T-cell (primary cell): ENCODE results near the gene BCL11B. TPM values are rescaled to one million over a fixed set of nuclear protein-coding genes. Genes with fewer than 3 reads are reported as not detected.

Experiments
- ATAC-seq, 4 experiments: fragments of 200-7000 bp in 3 of 4; fragments of 150-1000 bp in 1 of 4; cut with Tn5 transposase; replicated peaks in 1 of 4; 1 replicate in 3 of 4; 2 replicates in 1 of 4; pipeline ENCODE4 v1.10.0; 2021; ENCODE audit warnings: moderate library complexity in 3 of 4, mild to moderate bottlenecking in 2 of 4, moderate number of reproducible peaks in 1 of 4
- CTCF ChIA-PET, 2 donors: fragments of 300-600 bp; sonication (Branson Sonifier 250); formaldehyde crosslinking; loops; one replicate each; lab custom pipeline; 2022; ENCODE audit warnings: antibody characterized with exemption in 2 of 2; lab: Charles Lee
- POLR2A ChIA-PET, 2 donors: fragments of 300-600 bp; sonication (Branson Sonifier 250); formaldehyde crosslinking; loops; one replicate each; lab custom pipeline; 2022; ENCODE audit warnings: antibody characterized with exemption in 2 of 2; lab: Charles Lee
- DNase-seq, 35 experiments: peaks; one replicate each; pipeline versions ENCODE4 v3.0.0 to v3.0.0-alpha.2; 2013 to 2023
- H3K27ac ChIP-seq: one replicate; pipeline ENCODE4 v1.5.1; 2013; ENCODE audit warnings: low read length
- H3K27me3 ChIP-seq, 2 experiments: replicated peaks in 1 of 2; 1 replicate in 1 of 2; 2 replicates in 1 of 2; pipeline versions ENCODE4 v1.6.1 to v1.7.0; 2013; ENCODE audit warnings: low read length in 1 of 2, mixed read lengths in 1 of 2; ENCODE audit not compliant: control insufficient read depth in 2 of 2, insufficient read depth in 2 of 2; ENCODE audit errors: extremely low read depth in 1 of 2
- H3K36me3 ChIP-seq, 2 donors: 1 replicate in 1 of 2; 2 replicates in 1 of 2; pipeline versions ENCODE4 v1.6.1 to v1.7.0; 2013; ENCODE audit warnings: low read length in 1 of 2; ENCODE audit not compliant: control insufficient read depth in 2 of 2, insufficient read depth in 1 of 2; ENCODE audit errors: extremely low read depth in 1 of 2
- H3K4me1 ChIP-seq, 2 experiments: 1 replicate in 1 of 2; 2 replicates in 1 of 2; pipeline versions ENCODE4 v1.6.1 to v1.7.0; 2013; ENCODE audit warnings: low read length in 2 of 2, mixed read lengths in 1 of 2; ENCODE audit not compliant: insufficient read depth in 2 of 2, control insufficient read depth in 1 of 2; ENCODE audit errors: extremely low read depth in 1 of 2
- H3K4me3 ChIP-seq, 2 donors: 1 replicate in 1 of 2; 2 replicates in 1 of 2; pipeline versions ENCODE4 v1.5.1 to v1.7.0; 2013; ENCODE audit warnings: mild to moderate bottlenecking in 2 of 2, low read length in 1 of 2, moderate library complexity in 1 of 2; ENCODE audit not compliant: control insufficient read depth in 1 of 2; ENCODE audit errors: extremely low read depth in 1 of 2
- H3K9me3 ChIP-seq: 2 replicates; pipeline ENCODE4 v1.7.0; 2013
- H3K27ac Mint-ChIP-seq, 2 donors: one replicate each; pipeline ENCODE4 v1.8.0; 2020 to 2021; ENCODE audit warnings: mild to moderate bottlenecking in 2 of 2, mixed read lengths in 2 of 2
- H3K27me3 Mint-ChIP-seq, 2 donors: one replicate each; pipeline ENCODE4 v1.8.0; 2021 to 2022; ENCODE audit warnings: mixed read lengths in 2 of 2
- H3K36me3 Mint-ChIP-seq: one replicate; pipeline ENCODE4 v1.8.0; 2021; ENCODE audit warnings: mixed read lengths
- H3K4me1 Mint-ChIP-seq, 3 donors: one replicate each; pipeline ENCODE4 v1.8.0; 2020 to 2022; ENCODE audit warnings: mixed read lengths in 3 of 3, mild to moderate bottlenecking in 1 of 3
- H3K4me3 Mint-ChIP-seq, 3 donors: one replicate each; pipeline ENCODE4 v1.8.0; 2020 to 2022; ENCODE audit warnings: mild to moderate bottlenecking in 3 of 3, mixed read lengths in 3 of 3, moderate library complexity in 3 of 3
- H3K9me3 Mint-ChIP-seq, 3 donors: one replicate each; pipeline ENCODE4 v1.8.0; 2020 to 2022; ENCODE audit warnings: mixed read lengths in 3 of 3
- WGBS: methylation state at CpG from one replicate; pipeline ENCODE4 v1.1.5; 2013; ENCODE audit warnings: missing lambda C conversion rate; ENCODE audit not compliant: insufficient coverage; 5-methylcytosine and 5-hydroxymethylcytosine counted together
- total RNA-seq, 35 experiments: library from RNA in 6 of 35; stranded (reverse) in 6 of 35; fragments of 120-200 nt in 1 of 35; gene quantifications; one replicate each; pipeline versions ENCODE4 v1.2.1 to v1.2.4 and lab custom pipeline; 2013 to 2026

Gene BCL11B
- total RNA-seq, 5 donors from 2014 or later (not counting 1 experiment from before 2014, with no cell fraction given), result 181 to 240 (median 196) TPM

GRCh38 chr14:99205086-99205688, 66.8 kb downstream of the BCL11B start:
- no peak for ATAC-seq

GRCh38 chr14:99203801-99204200, 68.2 kb downstream of the BCL11B start:
- Histone ChIP-seq H3K36me3 (peaks cover 12 to 69% of the 10 kb centered on the region in 2 donors), H3K9me3 (no peaks in the 10 kb centered on the region), H3K27me3 (no peaks in the 10 kb centered on the region), H3K4me3 (no peak overlapping the region), H3K27ac (peak overlapping the region; percentile 73), H3K4me1 (peaks cover 82 to 99% of the 10 kb centered on the region in 2 experiments)
- Mint-ChIP-seq H3K36me3 (peaks cover 33% of the 10 kb centered on the region), H3K27me3 (no peaks in the 10 kb centered on the region), H3K9me3 (no peaks in the 10 kb centered on the region), H3K4me1 (peaks cover 99 to 100% (median 100%) of the 10 kb centered on the region in 3 donors), H3K27ac (peak overlapping the region; percentile 97 to 99), H3K4me3 (peak overlapping the region in 2 of 3 donors; percentile 63 to 89)
- ChIA-PET POLR2A (interaction anchor here in 1 of 2 donors (0.7 to 0.9 kb wide), 2 partner anchors 26 to 980 kb away, joined by 3 read pairs; no protein-coding TSS in a partner anchor), CTCF (no interaction called here)
- peak in 1 of 4 experiments; percentile 6 for ATAC-seq
- 81% methylated on average over 8 of the region's 8 CpGs for WGBS
- no peak for DNase-seq

More at GRCh38 chr14:99205086-99205688, 66.8 kb downstream of the BCL11B start:
- H3K36me3 Mint-ChIP-seq, result peaks cover 27% of the 10 kb centered on the region
- peak overlapping the region; percentile 46 to 89 (median 67) for H3K4me3 Mint-ChIP-seq
- DNase-seq, result no peak
- Histone ChIP-seq H3K4me3 (peak overlapping the region in 1 of 2 donors; percentile 53), H3K27ac (peak overlapping the region; percentile 73), H3K36me3 (peaks cover 12 to 63% of the 10 kb centered on the region in 2 donors), H3K4me1 (peaks cover 82 to 99% of the 10 kb centered on the region in 2 experiments), H3K27me3 (no peaks in the 10 kb centered on the region), H3K9me3 (no peaks in the 10 kb centered on the region)
- 26% methylated on average over 7 of the region's 17 CpGs for WGBS
- POLR2A ChIA-PET, result interaction anchor here in 1 of 2 donors (0.6 to 1.3 kb wide), 4 partner anchors 10 to 52 kb away, joined by 3 to 4 read pairs (median 3); no protein-coding TSS in a partner anchor
- CTCF ChIA-PET, result interaction anchor here in 1 of 2 donors (0.8 to 1.0 kb wide), 2 partner anchors 36 to 1423 kb away, joined by 3 to 4 read pairs; no protein-coding TSS in a partner anchor
- H3K27me3 Mint-ChIP-seq, result no peaks in the 10 kb centered on the region
- peaks cover 100% of the 10 kb centered on the region in 3 donors for H3K4me1 Mint-ChIP-seq
- H3K9me3 Mint-ChIP-seq, result no peaks in the 10 kb centered on the region
- peak overlapping the region; percentile 97 to 99 for H3K27ac Mint-ChIP-seq

GRCh38 chr14:99203080-99203479, 68.9 kb downstream of the BCL11B start:
- ATAC-seq (no peak), DNase-seq (no peak)
- H3K27me3 ChIP-seq, result no peaks in the 10 kb centered on the region
- 52% methylated on average over 6 of the region's 6 CpGs for WGBS
- CTCF ChIA-PET, result interaction anchor here in 1 of 2 donors (1.0 kb wide), 1 partner anchor 14 kb away, joined by 3 read pairs; no protein-coding TSS in a partner anchor
- peak overlapping the region; percentile 63 to 89 (median 65) for H3K4me3 Mint-ChIP-seq
- H3K4me1 ChIP-seq, result peaks cover 81 to 99% of the 10 kb centered on the region in 2 experiments
- H3K27ac Mint-ChIP-seq, result peak overlapping the region; percentile 97 to 99
- H3K27me3 Mint-ChIP-seq, result no peaks in the 10 kb centered on the region
- H3K27ac ChIP-seq, result peak overlapping the region; percentile 73
- peaks cover 99 to 100% (median 100%) of the 10 kb centered on the region in 3 donors for H3K4me1 Mint-ChIP-seq
- no peaks in the 10 kb centered on the region for H3K9me3 Mint-ChIP-seq
- peaks cover 36% of the 10 kb centered on the region for H3K36me3 Mint-ChIP-seq
- H3K4me3 ChIP-seq, result no peak overlapping the region
- H3K36me3 ChIP-seq, result peaks cover 7 to 77% of the 10 kb centered on the region in 2 donors
- POLR2A ChIA-PET, result interaction anchor here in 1 of 2 donors (0.7 kb wide), 1 partner anchor 979 kb away, joined by 3 read pairs; no protein-coding TSS in a partner anchor
- H3K9me3 ChIP-seq, result no peaks in the 10 kb centered on the region

DNA sequence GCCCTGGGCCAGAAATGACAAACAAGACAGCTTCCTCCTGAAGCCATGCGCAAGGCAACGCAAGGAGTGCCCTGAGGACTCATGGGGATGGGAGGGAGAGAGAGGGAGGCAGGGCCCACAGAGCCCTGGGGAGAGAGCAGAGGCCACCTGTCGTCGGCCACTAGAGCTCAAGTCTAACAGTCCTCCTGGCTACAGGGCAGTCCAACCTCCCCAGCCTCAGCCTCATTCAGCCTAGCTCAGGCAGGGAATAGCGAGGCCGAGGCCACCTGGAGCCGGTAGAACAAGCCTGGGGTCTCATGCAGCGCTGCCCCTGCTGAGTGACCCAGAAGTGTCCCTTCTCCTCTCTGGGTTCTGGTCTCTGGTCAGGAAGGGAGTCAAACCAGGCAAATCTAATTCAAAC, 69.5 kb downstream of the BCL11B start:
- CTCF ChIA-PET, result interaction anchor here (1.0 to 1.5 kb wide), 2 partner anchors 13 to 63 kb away, joined by 3 read pairs; no protein-coding TSS in a partner anchor
- H3K27me3 ChIP-seq, result no peaks in the 10 kb centered on the region
- Mint-ChIP-seq H3K27ac (peak overlapping the region; percentile 97 to 99), H3K36me3 (peaks cover 40% of the 10 kb centered on the region), H3K4me3 (peak overlapping the region; percentile 63 to 89 (median 65)), H3K4me1 (peaks cover 99 to 100% (median 100%) of the 10 kb centered on the region in 3 donors), H3K27me3 (no peaks in the 10 kb centered on the region), H3K9me3 (no peaks in the 10 kb centered on the region)
- no peak overlapping the region for H3K4me3 ChIP-seq
- WGBS, result 88% methylated on average over 6 of the region's 8 CpGs
- peaks cover 80 to 99% of the 10 kb centered on the region in 2 experiments for H3K4me1 ChIP-seq
- ATAC-seq (no peak), DNase-seq (no peak)
- POLR2A ChIA-PET, result no interaction called here
- H3K27ac ChIP-seq, result peak overlapping the region; percentile 73
- H3K36me3 ChIP-seq, result peaks cover 7 to 82% of the 10 kb centered on the region in 2 donors
- no peaks in the 10 kb centered on the region for H3K9me3 ChIP-seq

DNA sequence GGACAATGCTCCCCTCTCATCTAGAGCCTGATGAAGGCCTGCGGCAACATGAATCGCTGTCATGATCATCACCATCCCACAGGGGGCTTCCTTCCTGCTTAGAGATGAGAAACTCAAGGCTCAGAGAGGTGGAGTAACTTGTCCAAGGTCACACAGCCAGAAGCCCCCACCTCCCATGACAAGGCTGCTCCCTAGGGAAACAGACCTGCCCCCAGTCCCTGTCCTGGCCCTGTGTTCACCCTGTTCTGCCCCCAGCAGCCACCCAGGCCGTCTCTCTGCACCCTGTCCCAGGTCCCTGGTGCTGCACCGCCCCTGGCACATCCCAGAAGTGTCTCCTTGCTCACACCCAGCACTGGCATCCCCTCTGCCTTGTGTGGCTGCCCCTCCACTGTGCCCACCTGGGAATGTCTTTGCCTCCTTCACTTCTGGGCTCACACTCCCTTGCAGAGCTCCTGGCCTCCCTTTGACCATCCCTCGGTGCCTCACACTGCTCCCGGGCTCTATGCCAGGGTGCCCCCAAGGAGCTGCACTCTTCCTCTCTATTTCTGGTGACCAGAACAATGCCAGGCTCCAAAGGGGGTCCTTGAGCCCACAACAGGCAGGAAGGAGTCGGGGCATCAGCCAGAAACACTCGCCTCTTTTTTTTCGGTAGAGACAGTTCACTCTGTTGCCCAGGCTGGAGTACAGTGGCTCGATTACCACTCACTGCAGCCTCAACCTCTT, 70.5 kb downstream of the BCL11B start:
- Histone ChIP-seq H3K27me3 (no peaks in the 10 kb centered on the region), H3K9me3 (no peaks in the 10 kb centered on the region), H3K4me3 (no peak overlapping the region), H3K36me3 (peaks cover 7 to 92% of the 10 kb centered on the region in 2 donors), H3K27ac (peak overlapping the region; percentile 73), H3K4me1 (peaks cover 79 to 99% of the 10 kb centered on the region in 2 experiments)
- H3K36me3 Mint-ChIP-seq, result peaks cover 42% of the 10 kb centered on the region
- peak overlapping the region; percentile 63 to 89 (median 65) for H3K4me3 Mint-ChIP-seq
- DNase-seq, result peak in 19 of 35 experiments; percentile 21 to 69 (median 41)
- POLR2A ChIA-PET, result interaction anchor here in 1 of 2 donors (0.6 kb wide), 1 partner anchor 64 kb away, joined by 5 read pairs; no protein-coding TSS in a partner anchor
- 49% methylated on average over 9 of the region's 10 CpGs for WGBS
- peak overlapping the region; percentile 97 to 99 for H3K27ac Mint-ChIP-seq
- peaks cover 99 to 100% (median 100%) of the 10 kb centered on the region in 3 donors for H3K4me1 Mint-ChIP-seq
- CTCF ChIA-PET, result interaction anchor here in 1 of 2 donors (1.5 kb wide), 1 partner anchor 64 kb away, joined by 3 read pairs; no protein-coding TSS in a partner anchor
- ATAC-seq, result peak in 3 of 4 experiments; percentile 24 to 35 (median 24)
- no peaks in the 10 kb centered on the region for H3K9me3 Mint-ChIP-seq
- no peaks in the 10 kb centered on the region for H3K27me3 Mint-ChIP-seq
